ENCODE data around the gene CELSR3.

GRCh38 chr3:48709051-48709461, 46.4 kb upstream of the CELSR3 start:
- TF ChIP-seq SREBF2 (IDR thresholded peaks at IDR 0.05) (no peak), KDM1A (IDR thresholded peaks at IDR 0.05; ENCODE audit: low read depth) (no peak), CTCF (IDR thresholded peaks at IDR 0.05) (no peak), SMC3 (IDR thresholded peaks at IDR 0.05) (no peak)

Data from A549 (cell line).